NCI-H2107 (cell line): ENCODE data around the gene NAE1.
"Not testable (repeated sequence)": the region's sequence is repeated elsewhere in the genome, so short reads cannot be mapped to it uniquely, and the experiment has no call there.

Experiments
- DNase-seq: peaks from one replicate; lab custom pipeline; 2025; lab: John Stamatoyannopoulos, UW

Gene NAE1

GRCh38 chr16:66802159-66802558 is 28.6 kb downstream of the NAE1 start:
- no peak for DNase-seq

DNA sequence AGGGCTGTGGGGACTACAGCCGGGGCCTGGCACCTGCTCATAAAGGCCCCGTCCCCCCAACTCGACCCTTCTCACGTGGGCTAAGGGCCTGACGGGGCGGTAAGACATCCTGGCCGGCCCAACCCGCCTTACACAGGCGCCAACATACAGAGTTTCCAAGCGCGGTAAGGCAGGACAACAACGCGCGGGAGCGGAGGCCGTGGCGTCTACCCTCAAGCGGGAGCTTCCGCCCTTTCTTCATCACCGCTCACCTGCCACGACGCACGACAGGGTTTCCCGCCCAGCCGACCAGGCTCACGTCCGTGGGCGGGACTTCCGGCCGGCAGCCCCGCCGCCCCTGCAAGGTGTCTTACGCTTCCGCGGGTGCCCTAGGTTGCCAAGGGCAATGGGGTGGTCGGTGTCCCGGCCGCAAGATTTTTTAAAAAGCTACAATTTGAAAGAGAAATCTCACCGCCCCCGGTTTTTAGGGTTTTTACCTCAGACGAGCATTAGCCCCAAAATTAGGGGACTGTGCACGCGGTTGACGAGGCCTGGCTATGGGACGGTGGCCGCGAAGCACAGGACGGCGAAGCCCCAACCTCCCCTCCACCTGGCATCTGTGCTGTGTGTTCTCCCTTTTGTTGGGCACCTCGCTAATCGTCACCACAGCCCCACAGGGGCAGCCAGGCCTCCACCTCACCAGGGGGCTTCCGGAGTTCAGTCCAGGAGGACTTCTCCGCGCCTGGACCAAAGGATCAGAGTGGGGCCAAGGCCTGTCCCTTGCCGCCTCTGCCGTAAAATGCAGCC is 29.3 kb downstream of the NAE1 start, which contains the start of gene TERB1:
Gene TERB1, minus strand, starts transcription at position 265 of the 786 bp plus-strand sequence. CDS start 4,786 bp downstream, outside the sequence.
- no peak for DNase-seq

DNA sequence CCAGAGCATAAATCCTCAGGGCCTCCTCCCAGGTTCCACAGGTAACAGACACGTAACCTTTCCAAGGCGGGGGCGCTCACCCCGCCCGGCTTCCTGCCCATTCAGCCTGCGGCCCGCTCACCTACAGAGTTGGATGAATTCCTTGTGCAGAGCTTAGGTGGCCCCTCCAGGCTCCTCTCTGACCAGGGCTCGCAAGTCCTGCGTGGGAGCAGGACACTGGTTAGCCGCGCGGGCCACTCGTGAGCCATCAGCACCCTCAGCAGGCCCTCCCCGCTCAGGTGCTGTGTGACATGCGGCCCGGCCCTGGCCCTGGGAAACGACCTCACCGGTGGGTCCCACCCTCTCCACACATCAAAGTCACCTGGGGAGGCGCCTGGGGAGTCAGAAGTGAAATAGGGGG is 29.9 kb downstream of the NAE1 start:
- DNase-seq, result no peak

DNA sequence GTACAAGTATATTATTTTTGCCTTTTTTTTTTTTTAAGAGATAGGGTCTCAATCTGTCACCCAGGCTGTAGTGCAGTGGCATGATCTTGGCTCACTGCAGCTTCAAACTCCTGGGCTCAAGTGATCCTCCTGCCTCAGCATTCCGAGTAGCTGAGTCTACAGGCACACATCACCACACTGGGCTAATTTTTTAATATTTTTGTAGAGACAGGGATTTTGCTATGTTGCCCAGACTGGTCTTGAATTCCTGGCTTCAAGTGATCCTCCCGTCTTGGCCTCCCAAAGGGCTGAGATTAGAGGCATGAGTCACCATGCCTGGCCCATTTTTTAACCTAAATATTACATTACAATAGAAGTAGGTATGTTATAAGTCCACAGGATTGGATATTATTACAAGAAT is 32.6 kb downstream of the NAE1 start:
- no peak for DNase-seq

DNA sequence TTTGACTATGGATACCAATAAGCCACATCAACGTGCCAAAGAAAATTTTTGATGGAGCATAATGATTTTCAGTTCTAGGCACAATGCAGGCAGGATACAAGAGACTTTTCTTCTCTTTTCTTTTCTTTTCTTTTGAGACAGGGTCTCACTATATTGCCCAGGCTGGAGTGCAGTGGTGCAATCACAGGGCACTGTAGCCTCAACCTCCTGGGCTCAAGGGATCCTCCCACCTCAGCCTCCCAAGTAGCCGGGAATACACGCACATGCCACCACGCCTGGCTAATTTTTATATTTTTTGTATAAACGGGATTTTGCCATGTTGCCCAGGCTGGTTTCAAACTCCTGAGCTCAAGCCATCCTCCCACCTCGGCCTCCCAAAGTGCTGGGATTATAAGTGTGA is 36.8 kb downstream of the NAE1 start:
- not testable (repeated sequence) for DNase-seq

GRCh38 chr16:66790130-66790733 is 40.5 kb downstream of the NAE1 start:
- DNase-seq, result no peak

DNA sequence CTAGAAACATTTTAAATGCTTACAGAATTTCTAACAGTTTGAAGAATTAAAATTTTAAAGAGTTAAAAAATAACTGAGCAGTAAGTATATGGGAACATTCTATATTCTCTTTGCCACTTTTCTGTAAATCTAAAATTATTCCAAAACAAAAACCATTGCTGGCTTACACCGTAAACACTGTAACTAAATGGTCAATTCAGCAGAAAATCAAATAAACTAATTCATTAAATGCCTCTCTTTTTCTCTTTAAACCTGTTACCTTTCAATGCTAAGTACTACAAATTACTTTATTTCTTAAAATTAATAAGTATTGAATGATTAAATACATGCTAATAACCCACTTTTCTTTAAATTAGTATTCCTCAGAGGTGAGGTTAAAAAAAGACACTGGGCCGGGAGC is 43.3 kb downstream of the NAE1 start:
- DNase-seq, result no peak

- no peak for DNase-seq
These were observed 44.2 kb downstream of the NAE1 start for GRCh38 chr16:66786551-66786950.

DNA sequence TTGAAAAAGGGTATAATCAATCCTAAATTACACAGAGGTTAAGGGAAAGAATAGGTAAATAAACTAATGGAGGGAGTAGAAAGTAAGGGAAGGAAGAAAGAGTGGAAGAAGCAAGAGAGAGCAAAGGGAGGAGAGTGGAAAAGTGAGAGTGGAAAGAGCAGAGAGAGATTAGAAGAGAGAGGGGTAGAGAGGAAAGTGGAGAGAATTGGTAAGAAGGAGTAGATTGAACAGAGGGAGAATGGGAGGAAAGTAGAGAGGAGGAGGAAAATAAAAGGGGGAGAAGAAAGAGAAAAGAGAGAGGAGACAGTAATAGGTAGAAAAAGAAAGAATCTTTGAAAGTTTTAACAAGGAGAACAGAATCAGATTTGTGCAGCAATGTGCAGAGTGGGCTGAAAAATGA is 54.3 kb downstream of the NAE1 start:
- DNase-seq, result no peak

DNA sequence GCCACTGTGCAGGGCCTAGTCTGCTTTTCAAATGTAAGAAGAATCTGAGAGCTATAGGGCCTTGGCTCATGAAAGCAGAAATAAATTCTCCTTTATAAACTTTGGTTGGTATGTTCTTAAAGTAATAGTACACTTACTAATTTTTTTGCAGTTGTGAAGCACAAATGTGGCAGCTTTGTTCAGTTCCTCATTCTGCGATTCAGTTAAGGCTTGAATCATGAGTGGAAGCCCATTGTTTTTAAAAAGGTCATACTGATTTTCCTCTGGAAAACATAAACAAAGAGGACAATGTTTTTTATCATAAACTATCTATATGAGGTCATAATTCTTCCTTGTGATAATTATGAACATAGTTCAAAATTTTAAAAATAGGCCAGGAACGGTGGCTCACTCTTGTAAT is 55.8 kb downstream of the NAE1 start:
- no peak for DNase-seq

DNA sequence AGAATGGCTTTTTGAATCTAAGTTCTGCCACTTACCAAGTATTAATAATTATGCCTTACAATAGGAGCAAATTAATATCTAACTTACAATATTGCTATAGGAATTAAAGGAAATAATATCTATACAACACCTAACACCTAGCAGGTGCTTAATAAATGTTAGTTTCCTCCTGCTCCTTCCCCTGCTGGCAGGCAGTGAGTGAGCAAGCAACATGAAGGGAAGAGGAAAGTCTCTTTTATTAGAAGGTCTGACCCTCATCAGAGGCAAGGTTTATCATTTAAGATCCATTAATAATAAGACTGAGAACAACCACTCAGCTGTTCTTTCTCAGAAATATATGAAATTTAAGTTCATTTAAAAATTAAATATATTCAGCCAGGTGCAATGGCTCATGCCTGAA is 72.7 kb downstream of the NAE1 start:
- DNase-seq, result no peak

DNA sequence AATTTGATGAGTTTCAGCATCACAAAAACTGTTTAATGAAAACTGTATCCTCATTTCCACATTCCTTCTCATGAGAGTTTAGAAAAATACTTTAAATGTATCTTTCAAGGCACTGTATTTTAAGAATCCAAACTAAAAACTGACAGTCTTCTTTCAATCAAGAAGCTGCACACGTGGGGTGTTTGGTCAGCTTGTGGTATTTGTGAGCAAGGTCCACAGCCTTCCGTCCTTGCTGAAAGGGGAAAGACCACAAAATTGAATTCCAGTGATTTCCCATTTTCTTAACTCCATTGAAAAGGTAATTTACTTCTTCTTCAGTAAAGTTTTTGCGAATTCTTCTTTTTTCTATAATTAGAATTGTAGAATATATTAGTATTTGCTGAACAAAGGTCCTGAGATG is 76.0 kb downstream of the NAE1 start:
- no peak for DNase-seq

DNA sequence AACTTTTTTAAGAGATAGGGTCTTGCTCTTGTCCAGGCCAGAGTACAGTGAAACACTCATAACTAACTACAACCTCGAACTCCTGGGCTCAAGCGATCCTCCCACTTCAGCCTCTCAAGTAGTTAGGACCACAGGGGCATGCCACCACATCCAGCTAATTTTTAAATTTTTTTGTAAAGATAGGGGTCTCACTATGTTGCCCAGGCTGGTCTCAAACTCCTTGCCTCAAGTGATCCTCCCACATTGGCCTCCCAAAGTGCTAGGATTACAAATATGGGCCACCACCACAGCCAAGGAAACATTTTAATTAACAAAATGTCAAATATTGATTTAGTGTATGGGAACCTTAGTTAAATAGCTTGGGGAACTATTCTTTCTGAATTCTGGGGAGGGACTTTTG is 76.6 kb downstream of the NAE1 start:
- DNase-seq, result no peak

DNA sequence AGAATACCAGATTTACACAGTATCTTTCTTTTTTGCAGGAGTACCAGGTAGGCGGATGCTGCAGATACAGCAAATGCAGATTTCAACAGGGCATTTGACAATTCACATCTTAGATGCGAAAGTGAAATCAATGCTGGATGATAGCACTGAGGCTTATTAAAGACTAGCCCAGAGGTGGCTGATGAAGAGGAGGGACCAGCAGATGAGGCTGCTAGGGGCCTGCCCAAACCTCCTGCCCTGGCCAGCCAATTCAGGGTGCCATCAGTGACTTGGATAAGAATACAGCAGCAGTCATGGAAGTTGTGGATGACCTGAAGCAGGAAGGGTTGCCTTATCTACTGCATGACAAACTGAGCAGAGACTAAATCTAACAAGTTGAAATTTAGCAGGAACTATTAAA is 77.8 kb downstream of the NAE1 start:
- no peak for DNase-seq
